GM15510 (cell line): ENCODE results near the gene WASF3.

ENCODE experiments used
- POLR2A ChIP-seq: IDR thresholded peaks from 3 replicates; pipeline ENCODE4 v1.6.1; 2011; ENCODE audit warnings: borderline replicate concordance; ENCODE audit not compliant: insufficient read length; ENCODE audit errors: extremely low read depth

WASF3 gene

DNA sequence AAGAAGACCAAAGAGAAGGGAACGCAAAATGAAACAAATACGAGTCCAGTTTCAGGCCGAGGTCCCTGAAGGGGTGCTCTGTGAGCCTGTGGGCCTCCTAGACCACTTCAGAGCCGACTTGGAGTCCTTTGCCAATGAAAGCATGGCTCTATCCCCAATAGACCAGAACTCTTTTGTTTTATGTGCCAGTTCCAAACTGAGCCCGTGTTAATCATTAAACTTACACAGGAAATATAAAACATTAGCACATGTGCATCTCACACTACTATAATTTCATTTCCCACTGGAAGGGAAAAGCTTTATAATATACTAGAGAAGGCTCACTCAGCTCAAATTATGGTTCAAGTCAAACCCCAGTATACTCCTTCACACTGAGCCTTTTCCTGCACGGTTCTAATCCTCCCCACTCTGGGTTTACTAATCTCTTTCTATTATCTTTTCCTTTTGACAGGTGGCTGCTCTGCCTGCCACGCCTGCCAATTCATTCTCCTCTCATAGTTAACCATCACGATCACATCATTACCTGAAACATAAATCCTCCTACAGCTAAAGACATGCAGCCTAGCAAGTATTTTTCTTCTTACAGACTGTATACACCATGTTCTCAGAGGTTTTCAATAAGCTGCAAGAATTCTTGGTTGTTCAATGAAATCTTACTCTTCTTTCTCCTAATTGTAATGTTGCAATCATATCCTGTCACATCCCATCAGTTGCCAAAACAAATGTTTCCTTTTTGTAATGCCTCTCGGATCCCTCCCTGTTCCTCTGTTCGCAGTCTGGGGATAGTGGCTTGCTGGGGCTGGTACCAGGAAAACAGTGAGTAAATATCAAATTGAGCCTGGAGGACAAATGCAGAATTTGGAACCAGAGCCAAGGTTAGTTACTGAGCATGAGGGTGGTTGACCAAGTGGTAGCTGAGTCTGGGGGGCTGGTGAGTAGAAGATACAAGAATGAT is 18.8 kb upstream of the WASF3 start:
- no peak for TF ChIP-seq POLR2A

DNA sequence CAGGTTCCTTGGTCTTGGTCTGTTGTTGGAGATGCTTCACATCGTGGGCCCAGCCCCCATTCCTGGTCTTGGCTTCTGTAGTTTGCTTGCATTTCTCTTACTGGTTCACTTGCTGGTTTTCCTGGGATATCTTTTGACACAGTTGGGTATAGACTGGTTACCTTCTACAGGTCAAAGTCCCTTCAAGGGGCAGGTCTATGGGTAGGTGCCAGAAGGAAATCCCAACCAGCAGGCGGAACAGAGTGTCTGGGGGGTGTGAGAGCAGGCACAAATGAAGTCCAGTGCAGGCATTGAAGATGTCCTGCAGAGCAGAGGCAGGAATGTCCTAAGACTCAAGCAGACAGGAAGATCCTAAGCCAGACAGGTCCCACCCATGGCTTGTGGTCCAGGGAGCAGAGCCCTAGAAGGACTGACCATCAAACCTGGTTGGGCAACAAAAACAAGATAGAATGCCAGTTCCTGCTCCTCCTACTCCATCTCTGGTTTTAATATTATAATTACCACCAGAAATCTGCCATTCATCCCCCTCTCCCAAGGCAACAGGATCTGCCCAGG is 17.7 kb upstream of the WASF3 start:
- no peak for TF ChIP-seq POLR2A

DNA sequence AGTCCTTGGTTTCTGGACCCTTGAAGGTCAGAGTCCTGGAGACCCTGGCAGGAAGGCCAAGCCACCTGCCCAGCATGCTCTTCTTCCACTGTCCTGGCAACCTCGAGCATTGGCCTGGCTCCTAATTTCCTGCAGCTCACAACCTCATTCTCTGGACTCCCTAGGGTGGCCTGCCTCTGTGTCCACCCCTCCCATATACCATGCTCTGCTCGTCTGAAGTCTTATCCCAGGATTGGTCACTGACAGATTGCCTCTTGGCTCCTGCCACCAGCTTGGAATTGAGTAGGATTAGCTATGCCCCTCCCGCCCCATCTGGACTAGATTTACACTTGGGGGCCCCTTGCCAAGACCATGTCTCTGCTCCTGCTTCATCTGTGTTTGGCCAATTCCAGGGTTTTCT is 17.1 kb upstream of the WASF3 start:
- TF ChIP-seq POLR2A, result no peak

- no peak for TF ChIP-seq POLR2A
Observed at GRCh38 chr13:26541041-26541440, 16.4 kb upstream of the WASF3 start.

DNA sequence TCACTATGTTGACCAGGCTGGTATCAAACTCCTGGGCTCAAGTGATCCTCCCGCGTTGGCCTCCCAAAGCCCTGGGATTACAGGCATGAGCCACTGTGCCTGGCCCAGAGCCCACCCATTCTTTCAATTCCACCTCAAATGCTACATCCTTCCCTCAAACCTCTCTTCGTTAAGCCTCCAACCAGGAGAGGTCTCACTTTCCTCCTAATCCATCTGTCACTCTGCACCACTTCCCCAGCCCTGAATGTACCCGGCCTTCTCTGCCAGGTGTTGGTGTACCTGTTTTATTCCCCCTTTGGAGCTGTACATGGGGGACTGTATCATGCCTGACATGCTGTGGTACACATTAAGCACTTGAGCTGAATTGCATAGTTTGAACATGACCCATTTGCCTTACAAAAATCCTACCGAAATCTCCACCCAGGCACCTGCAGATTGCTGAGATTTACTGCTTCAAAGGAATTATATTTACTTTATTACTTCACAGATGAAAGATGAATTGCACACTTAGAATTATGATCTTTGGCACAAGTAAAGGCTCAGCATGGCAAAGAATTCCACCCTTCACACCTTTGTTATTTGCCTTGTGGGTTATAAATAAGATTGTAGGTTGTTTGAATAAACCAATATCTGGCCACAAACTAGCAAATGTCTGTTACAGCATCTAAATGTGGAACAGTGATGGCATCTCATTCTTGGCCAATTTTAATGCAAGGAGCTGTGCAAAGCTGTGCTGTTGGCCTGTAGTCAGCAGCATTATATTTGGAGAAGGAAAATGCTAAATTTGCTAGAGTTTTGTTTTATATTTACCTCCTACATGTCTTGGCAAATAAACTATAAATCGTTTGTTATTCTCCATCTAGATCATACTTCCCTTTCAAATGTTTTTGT is 15.6 kb upstream of the WASF3 start:
- no peak for TF ChIP-seq POLR2A

- no peak for TF ChIP-seq POLR2A
Observed at GRCh38 chr13:26544707-26545106, 12.8 kb upstream of the WASF3 start.

DNA sequence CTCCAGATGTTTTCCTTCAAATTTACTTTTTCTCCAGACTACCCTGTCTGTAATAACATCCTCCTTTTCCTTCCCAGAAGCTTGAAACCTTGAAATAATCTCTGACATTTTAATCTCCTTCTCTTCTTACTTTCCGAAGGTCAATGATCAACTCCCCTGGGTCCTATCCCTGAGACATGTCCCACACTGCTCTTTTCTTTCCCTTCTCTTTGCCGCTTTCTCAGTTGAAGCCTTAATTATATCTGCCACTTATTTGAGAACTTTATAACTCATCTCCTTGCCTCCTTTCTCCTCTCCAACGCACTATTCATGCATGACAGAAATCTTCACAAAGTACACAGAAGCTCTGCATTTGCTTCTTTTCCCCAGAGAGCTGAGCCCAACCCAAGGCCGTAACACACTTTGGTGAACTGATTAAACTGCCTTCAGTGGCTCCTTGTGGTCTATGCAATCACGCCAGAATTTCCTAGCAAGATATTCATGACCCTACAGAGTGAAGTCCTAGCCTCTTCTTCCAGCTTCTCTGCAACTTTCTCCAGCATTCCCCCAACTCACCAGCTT is 9.2 kb upstream of the WASF3 start:
- no peak for TF ChIP-seq POLR2A

- TF ChIP-seq POLR2A, result no peak
Observed at GRCh38 chr13:26549713-26550112, 7.8 kb upstream of the WASF3 start.

DNA sequence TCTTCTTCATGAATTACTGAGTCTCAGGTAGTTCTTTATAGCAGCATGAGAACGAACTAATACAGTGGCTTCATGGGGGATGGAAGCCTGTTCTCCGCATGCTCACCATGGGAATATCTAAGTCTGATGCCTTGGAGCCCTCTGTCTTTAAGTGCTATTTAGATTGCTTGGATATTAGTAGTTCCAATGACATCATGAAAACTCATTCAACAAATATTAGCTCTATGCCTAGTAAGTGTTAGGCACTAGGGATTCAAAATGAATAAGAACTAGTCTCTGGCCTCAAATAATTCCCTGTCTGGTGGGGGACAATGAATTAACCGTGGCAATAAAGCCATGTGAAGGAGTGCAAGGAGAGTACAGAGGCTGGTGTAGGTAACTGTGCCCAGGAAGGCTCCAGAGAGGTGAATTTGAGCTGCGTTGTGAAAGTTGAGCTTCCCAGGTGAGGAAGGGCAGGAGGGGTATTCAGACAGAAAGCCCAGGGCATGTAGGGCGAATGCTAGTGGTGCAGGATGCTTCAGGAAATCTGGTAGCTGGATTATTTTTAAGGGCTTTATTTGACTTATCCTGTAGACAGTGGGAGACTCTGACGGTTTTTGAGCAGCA is 6.1 kb upstream of the WASF3 start:
- TF ChIP-seq POLR2A, result no peak

DNA sequence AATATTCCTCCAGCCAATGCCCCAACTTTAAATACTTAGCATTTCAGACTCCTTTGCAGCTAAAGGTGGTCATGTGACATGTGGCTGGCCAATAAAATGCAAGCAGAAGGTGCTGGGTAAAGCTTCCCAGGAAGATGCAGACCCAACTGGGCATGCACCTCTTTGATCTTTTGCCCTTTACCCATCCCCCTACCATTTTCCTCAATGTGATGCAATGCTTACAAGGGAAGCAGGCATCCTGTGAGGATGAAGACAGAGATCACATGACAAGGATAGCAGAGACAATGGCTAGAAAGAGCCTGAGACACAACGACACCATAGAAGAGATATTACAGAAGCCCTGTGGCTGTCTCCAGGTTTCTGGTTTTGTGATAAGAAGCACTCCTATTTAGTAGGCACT is 2.1 kb upstream of the WASF3 start:
- TF ChIP-seq POLR2A, result no peak

GRCh38 chr13:26557051-26557392 is 461 bp upstream of the WASF3 start:
- TF ChIP-seq POLR2A, result no peak

GRCh38 chr13:26558074-26558805 is 757 bp downstream of the WASF3 start:
- TF ChIP-seq POLR2A, result no peak

DNA sequence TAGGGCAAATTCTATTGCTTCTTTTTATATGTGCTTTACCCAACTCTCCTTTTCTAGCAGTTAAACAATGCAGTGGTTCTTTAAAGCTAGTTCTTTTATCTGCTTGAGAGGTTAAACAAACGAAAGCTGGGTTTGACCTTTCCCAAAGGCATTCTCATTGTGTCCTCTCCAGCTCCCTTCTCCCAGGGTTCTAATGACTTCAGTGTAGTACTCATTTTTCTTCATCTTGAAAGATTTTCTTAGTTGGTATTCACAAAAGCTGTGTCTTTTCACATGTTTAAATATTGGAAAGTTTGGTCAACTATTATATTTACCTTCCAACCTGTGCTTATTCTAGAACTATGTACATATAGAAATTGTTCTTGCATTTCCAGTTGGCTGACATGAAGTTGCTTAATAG is 1.5 kb downstream of the WASF3 start:
- TF ChIP-seq POLR2A, result no peak

DNA sequence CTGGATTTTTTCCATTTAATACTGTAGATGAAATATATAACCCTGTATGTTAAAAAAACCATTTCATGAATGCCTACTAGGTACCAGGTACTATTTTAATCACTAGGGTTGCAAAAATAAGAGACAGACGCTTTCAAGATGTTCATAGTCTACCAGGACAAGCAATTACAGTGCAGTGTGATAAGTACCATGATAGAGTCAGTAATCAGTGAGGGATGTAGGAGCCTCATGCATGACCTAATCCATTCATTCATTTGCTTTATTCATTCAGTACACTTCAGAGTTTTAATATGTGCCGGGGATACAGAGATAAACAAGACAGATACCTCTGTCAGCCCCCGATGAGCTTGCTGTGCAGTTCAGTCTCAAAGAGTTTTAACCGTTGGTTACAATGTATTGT is 3.0 kb downstream of the WASF3 start:
- no peak for TF ChIP-seq POLR2A
